ENCODE data around the gene CDH13. TPM values are rescaled to one million over a fixed set of nuclear protein-coding genes. Genes with fewer than 3 reads are reported as not detected.

The CDH13 gene
- total RNA-seq, 4 donors from 2014 or later: 5.8 to 36.7 (median 20.4) TPM

DNA sequence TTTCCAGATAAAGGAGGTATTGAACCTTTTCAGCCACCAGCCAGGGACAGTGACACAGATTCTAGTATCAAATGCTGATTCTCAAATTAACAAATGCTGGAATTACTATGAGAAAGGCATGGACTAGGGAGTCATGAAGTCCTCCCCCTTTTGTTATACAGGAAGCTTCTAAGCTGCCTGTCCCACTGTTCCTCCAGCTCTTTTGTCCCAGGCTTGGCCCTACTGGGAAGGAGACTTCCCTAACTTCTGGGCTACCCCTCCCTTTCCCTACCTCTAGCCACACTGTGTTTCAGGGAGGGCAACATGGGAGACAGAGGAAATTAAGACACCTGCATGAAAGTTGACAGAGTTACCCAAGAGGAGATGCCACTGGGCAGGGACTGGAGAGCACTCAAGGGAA is 192.5 kb downstream of the CDH13 start:
- Histone ChIP-seq H3K27ac (no peak overlapping the region), H3K4me3 (no peak overlapping the region), H3K9me3 (no peaks in the 10 kb centered on the region), H3K27me3 (no peaks in the 10 kb centered on the region), H3K36me3 (no peaks in the 10 kb centered on the region), H3K4me1 (no peaks in the 10 kb centered on the region)
- in situ Hi-C loops (cut with MboI; ENCODE audit: low sequenced_read_pairs in 4 of 4) (no loop called here), intact Hi-C loops (cut with DNase I; ENCODE audit: low total_unique reads) (no loop called here)
- TF ChIP-seq CTCF (IDR thresholded peaks at IDR 0.05 in 4 of 5, conservative IDR thresholded peaks at IDR 0.05 in 1 of 5) (no peak), POLR2A (IDR thresholded peaks at IDR 0.05) (no peak)
- ATAC-seq: no peak
- DNase-seq: no peak

GRCh38 chr16:82820855-82821254 is 194.1 kb downstream of the CDH13 start:
- intact Hi-C loops (cut with DNase I; ENCODE audit: low total_unique reads): loop anchor here (2.0 kb wide), 1 partner anchor 78 kb away; no protein-coding TSS in a partner anchor
- Histone ChIP-seq H3K9me3 (peaks cover 0 to 5% (median 0%) of the 10 kb centered on the region in 3 donors), H3K4me1 (no peaks in the 10 kb centered on the region), H3K27me3 (no peaks in the 10 kb centered on the region), H3K27ac (no peak overlapping the region), H3K36me3 (no peaks in the 10 kb centered on the region), H3K4me3 (no peak overlapping the region)
- no peak for ATAC-seq
- TF ChIP-seq CTCF (IDR thresholded peaks at IDR 0.05 in 4 of 5, conservative IDR thresholded peaks at IDR 0.05 in 1 of 5) (no peak), POLR2A (IDR thresholded peaks at IDR 0.05) (no peak)
- in situ Hi-C loops (cut with MboI; ENCODE audit: low sequenced_read_pairs in 4 of 4): no loop called here
- DNase-seq: no peak

DNA sequence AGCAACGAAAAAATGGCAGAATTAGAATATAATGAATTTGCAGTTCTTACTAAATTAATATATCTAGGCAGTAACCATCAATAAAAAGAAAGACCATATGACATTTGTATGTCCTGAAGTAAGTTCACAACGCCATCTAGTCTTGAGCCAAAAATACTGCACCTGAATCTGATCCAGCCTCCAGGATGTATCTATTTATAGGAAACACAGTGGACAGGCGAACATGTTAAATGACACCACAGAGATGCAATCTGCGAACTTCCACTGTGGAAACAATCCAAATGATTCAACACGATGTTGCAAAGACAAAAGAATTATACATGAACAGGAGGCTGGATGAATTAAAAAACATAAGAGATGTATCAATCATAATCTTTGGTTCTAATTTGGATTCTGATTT is 197.6 kb downstream of the CDH13 start:
- Histone ChIP-seq H3K36me3 (no peaks in the 10 kb centered on the region), H3K4me3 (no peak overlapping the region), H3K4me1 (no peaks in the 10 kb centered on the region), H3K27ac (no peak overlapping the region), H3K27me3 (no peaks in the 10 kb centered on the region), H3K9me3 (peaks cover 0 to 5% (median 0%) of the 10 kb centered on the region in 3 donors)
- in situ Hi-C loops (cut with MboI; ENCODE audit: low sequenced_read_pairs in 4 of 4): no loop called here
- intact Hi-C loops (cut with DNase I; ENCODE audit: low total_unique reads): no loop called here
- no peak for TF ChIP-seq POLR2A (IDR thresholded peaks at IDR 0.05)
- ATAC-seq (peak in 1 of 2 donors; percentile 71), DNase-seq (peak in 1 of 2 donors; percentile 17)

DNA sequence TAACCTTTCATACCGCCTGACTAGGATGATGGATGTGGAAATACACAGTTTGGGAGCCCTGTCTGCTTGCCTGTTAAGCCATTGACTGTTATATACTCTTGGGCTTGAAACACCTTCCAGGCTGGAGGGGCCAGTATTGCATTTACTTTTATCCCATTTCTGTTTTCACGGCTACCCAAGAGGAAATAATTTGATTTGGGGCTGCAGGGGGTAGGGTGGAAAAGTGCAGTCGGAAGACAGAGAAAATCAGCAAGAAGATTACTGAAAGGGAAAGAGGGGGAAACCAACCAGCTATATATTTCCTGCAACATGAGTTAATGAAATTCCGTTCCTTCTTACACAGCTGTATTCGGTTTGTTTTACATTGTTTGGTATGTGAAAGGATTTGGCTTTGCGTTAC is 202.5 kb downstream of the CDH13 start:
- no peak overlapping the region for H3K4me3 ChIP-seq
- intact Hi-C loops (cut with DNase I; ENCODE audit: low total_unique reads) (no loop called here), in situ Hi-C loops (cut with MboI; ENCODE audit: low sequenced_read_pairs in 4 of 4) (no loop called here)
- no peak overlapping the region for H3K27ac ChIP-seq
- H3K4me1 ChIP-seq: no peaks in the 10 kb centered on the region
- no peaks in the 10 kb centered on the region for H3K27me3 ChIP-seq
- ATAC-seq (no peak), DNase-seq (no peak)
- TF ChIP-seq CTCF (IDR thresholded peaks at IDR 0.05 in 4 of 5, conservative IDR thresholded peaks at IDR 0.05 in 1 of 5) (no peak), POLR2A (IDR thresholded peaks at IDR 0.05) (no peak)
- peaks cover 0 to 5% (median 0%) of the 10 kb centered on the region in 3 donors for H3K9me3 ChIP-seq
- H3K36me3 ChIP-seq: no peaks in the 10 kb centered on the region

GRCh38 chr16:82830944-82831343 is 204.2 kb downstream of the CDH13 start:
- DNase-seq (no peak), ATAC-seq (no peak)
- no peaks in the 10 kb centered on the region for H3K27me3 ChIP-seq
- no peaks in the 10 kb centered on the region for H3K9me3 ChIP-seq
- TF ChIP-seq CTCF (IDR thresholded peaks at IDR 0.05 in 4 of 5, conservative IDR thresholded peaks at IDR 0.05 in 1 of 5) (no peak), POLR2A (IDR thresholded peaks at IDR 0.05) (no peak)
- no peak overlapping the region for H3K27ac ChIP-seq
- no peaks in the 10 kb centered on the region for H3K4me1 ChIP-seq
- no peak overlapping the region for H3K4me3 ChIP-seq
- intact Hi-C loops (cut with DNase I; ENCODE audit: low total_unique reads): no loop called here
- H3K36me3 ChIP-seq: no peaks in the 10 kb centered on the region
- in situ Hi-C loops (cut with MboI; ENCODE audit: low sequenced_read_pairs in 4 of 4): no loop called here
